CD14-positive monocyte (primary cell): ENCODE measurements around the gene VAV2. TPM values are rescaled to one million over a fixed set of nuclear protein-coding genes. Genes with fewer than 3 reads are reported as not detected.

ENCODE experiments used
- DNase-seq, 3 donors: peaks; one replicate each; pipeline ENCODE4 v3.0.0-alpha.2; 2011 to 2022
- H2AFZ ChIP-seq: 2 replicates; pipeline ENCODE4 v1.6.0; 2012; ENCODE audit warnings: mild to moderate bottlenecking, low read depth, low read length, inconsistent platforms; ENCODE audit not compliant: insufficient read depth, poor library complexity, severe bottlenecking
- H3K27ac ChIP-seq, 2 donors: 1 replicate in 1 of 2; 2 replicates in 1 of 2; pipeline ENCODE4 v1.5.1; 2012 to 2013; ENCODE audit warnings: low read length in 2 of 2, control low read depth in 1 of 2, inconsistent platforms in 1 of 2, low read depth in 1 of 2, mild to moderate bottlenecking in 1 of 2
- H3K27me3 ChIP-seq, 2 donors: one replicate each; pipeline versions ENCODE4 v1.6.0 to v1.6.1; 2011 to 2013; ENCODE audit warnings: low read length in 2 of 2; ENCODE audit not compliant: control insufficient read depth in 2 of 2, insufficient read depth in 2 of 2
- H3K36me3 ChIP-seq, 2 donors: replicated peaks in 1 of 2; 1 replicate in 1 of 2; 2 replicates in 1 of 2; pipeline versions ENCODE4 v1.5.1 to v1.6.1; 2012 to 2013; ENCODE audit warnings: low read length in 2 of 2, control low read depth in 1 of 2, inconsistent platforms in 1 of 2, mild to moderate bottlenecking in 1 of 2; ENCODE audit not compliant: insufficient read depth in 2 of 2, control insufficient read depth in 1 of 2
- H3K4me1 ChIP-seq, 2 donors: 1 replicate in 1 of 2; 2 replicates in 1 of 2; pipeline versions ENCODE4 v1.5.1 to v1.6.1; 2012 to 2013; ENCODE audit warnings: low read length in 2 of 2, control low read depth in 1 of 2, inconsistent platforms in 1 of 2, mild to moderate bottlenecking in 1 of 2, moderate library complexity in 1 of 2; ENCODE audit not compliant: insufficient read depth in 2 of 2, control insufficient read depth in 1 of 2
- H3K4me2 ChIP-seq: replicated peaks from 2 replicates; pipeline ENCODE3; 2012; ENCODE audit warnings: low read length, moderate library complexity, mild to moderate bottlenecking; ENCODE audit not compliant: poor library complexity, severe bottlenecking; ENCODE audit errors: extremely low read depth
- H3K4me3 ChIP-seq, 3 experiments: fragments of 200-600 bp in 1 of 3; sonication (generic) in 1 of 3; replicated peaks in 1 of 3; 1 replicate in 2 of 3; 2 replicates in 1 of 3; pipeline ENCODE4 v1.5.1; 2011 to 2013; ENCODE audit warnings: low read length in 3 of 3, mild to moderate bottlenecking in 3 of 3, control low read depth in 2 of 3, low read depth in 2 of 3, inconsistent platforms in 1 of 3, moderate library complexity in 1 of 3
- H3K79me2 ChIP-seq: 2 replicates; pipeline ENCODE4 v1.6.0; 2012; ENCODE audit warnings: mild to moderate bottlenecking, control low read depth, inconsistent platforms, low read length, moderate library complexity; ENCODE audit not compliant: insufficient read depth
- H3K9ac ChIP-seq: 2 replicates; pipeline ENCODE4 v1.6.0; 2017; ENCODE audit warnings: low read length, mild to moderate bottlenecking; ENCODE audit not compliant: insufficient read depth, poor library complexity, severe bottlenecking
- H3K9me3 ChIP-seq, 2 donors: replicated peaks in 1 of 2; 1 replicate in 1 of 2; 2 replicates in 1 of 2; pipeline versions ENCODE4 v1.5.1 to v1.6.1; 2012 to 2013; ENCODE audit warnings: low read length in 2 of 2, control low read depth in 1 of 2; ENCODE audit not compliant: control insufficient read depth in 1 of 2, insufficient read depth in 1 of 2
- H4K20me1 ChIP-seq: 2 replicates; pipeline ENCODE4 v1.6.0; 2012; ENCODE audit warnings: mild to moderate bottlenecking, low read length, control low read depth, moderate library complexity; ENCODE audit not compliant: insufficient read depth
- H3K27ac Mint-ChIP-seq, 7 donors: one replicate each; pipeline ENCODE4 v1.8.0; 2020; ENCODE audit warnings: mild to moderate bottlenecking in 7 of 7, mixed read lengths in 7 of 7, moderate library complexity in 6 of 7, inconsistent platforms in 2 of 7
- H3K27me3 Mint-ChIP-seq, 3 donors: one replicate each; pipeline ENCODE4 v1.8.0; 2021 to 2022; ENCODE audit warnings: low read depth in 3 of 3, mild to moderate bottlenecking in 3 of 3, mixed read lengths in 3 of 3, moderate library complexity in 3 of 3, inconsistent platforms in 1 of 3
- H3K36me3 Mint-ChIP-seq, 2 donors: one replicate each; pipeline ENCODE4 v1.8.0; 2020; ENCODE audit warnings: mixed read lengths in 2 of 2, inconsistent platforms in 1 of 2, mild to moderate bottlenecking in 1 of 2
- H3K4me1 Mint-ChIP-seq: one replicate; pipeline ENCODE4 v1.8.0; 2020; ENCODE audit warnings: mild to moderate bottlenecking, mixed read lengths
- H3K4me3 Mint-ChIP-seq, 2 donors: one replicate each; pipeline ENCODE4 v1.8.0; 2020; ENCODE audit warnings: mild to moderate bottlenecking in 2 of 2, mixed read lengths in 2 of 2, moderate library complexity in 1 of 2
- H3K9me3 Mint-ChIP-seq, 7 donors: one replicate each; pipeline ENCODE4 v1.8.0; 2020 to 2022; ENCODE audit warnings: mixed read lengths in 7 of 7, mild to moderate bottlenecking in 6 of 7, moderate library complexity in 6 of 7, inconsistent platforms in 2 of 7
- WGBS: methylation state at CpG from one replicate; pipeline ENCODE4 v1.1.5; 2013; ENCODE audit warnings: missing lambda C conversion rate; ENCODE audit not compliant: insufficient coverage; 5-methylcytosine and 5-hydroxymethylcytosine counted together
- intact Hi-C, 2 donors: fragments of 100-400 bp; cut with micrococcal nuclease; formaldehyde crosslinking; loops; one replicate each; pipeline versions ENCODE4 v1.15.0 to v1.15.1; 2023
- polyA plus RNA-seq, 3 donors: library from polyadenylated mRNA; depleted of rRNA in 1 of 3; unstranded in 2 of 3; stranded (reverse) in 1 of 3; fragments of 300-500 nt in 2 of 3; fragments of >200 nt in 1 of 3; fragmentation: Illumina TruSeq in 2 of 3; gene quantifications; 1 replicate in 2 of 3; 2 replicates in 1 of 3; pipeline ENCODE4 v1.2.3, GENCODE V29; 2012 to 2021
- TF ChIP-seq, protein P1 (sequence below): fragments of 200-600 bp; IDR thresholded peaks from one replicate; pipeline ENCODE4 v1.8.0; 2022; ENCODE audit warnings: antibody characterized with exemption, mild to moderate bottlenecking

The VAV2 gene
- polyA plus RNA-seq, 3 donors, result 2.3 to 13.6 (median 2.3) TPM

DNA sequence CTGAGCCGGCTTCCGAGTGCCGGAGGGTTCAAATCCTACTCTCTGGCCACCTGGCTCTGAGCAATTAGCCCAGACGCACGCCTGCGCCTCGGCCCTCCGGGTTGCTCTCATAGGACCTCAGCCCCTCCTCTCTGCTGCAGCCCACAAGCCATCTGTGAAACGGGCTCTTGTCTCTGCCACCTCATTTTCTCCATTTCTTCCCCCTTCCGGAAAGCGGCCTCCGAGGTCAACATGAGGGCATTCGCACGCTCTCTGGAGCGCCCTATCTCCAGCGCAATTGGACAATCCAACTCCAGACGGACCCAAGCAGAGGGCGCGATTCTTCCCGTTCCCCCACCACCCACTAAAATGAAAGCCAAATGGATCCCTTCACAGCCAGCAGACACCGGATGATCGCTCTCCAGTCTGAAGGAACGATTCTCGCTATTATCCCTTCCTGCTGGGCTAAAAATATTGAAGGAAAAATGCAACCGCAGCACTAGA lies 41.5 kb downstream of the VAV2 start:
- Mint-ChIP-seq H3K4me3 (no peak overlapping the region), H3K27ac (no peak overlapping the region), H3K36me3 (peaks cover 11 to 20% of the 10 kb centered on the region in 2 donors), H3K27me3 (peaks cover 0 to under 1% (median 0%) of the 10 kb centered on the region in 3 donors), H3K4me1 (peaks cover 14% of the 10 kb centered on the region), H3K9me3 (peaks cover 0 to 2% (median 0%) of the 10 kb centered on the region in 7 donors)
- H3K4me1 ChIP-seq, result peaks cover 12 to 15% of the 10 kb centered on the region in 2 donors
- H4K20me1 ChIP-seq, result peaks cover 87% of the 10 kb centered on the region
- H3K4me2 ChIP-seq, result no peak overlapping the region
- no peak overlapping the region for H3K4me3 ChIP-seq
- no peak overlapping the region for H3K27ac ChIP-seq
- H2AFZ ChIP-seq, result no peak overlapping the region
- intact Hi-C loops, result no loop called here
- TF ChIP-seq, protein P1, sequence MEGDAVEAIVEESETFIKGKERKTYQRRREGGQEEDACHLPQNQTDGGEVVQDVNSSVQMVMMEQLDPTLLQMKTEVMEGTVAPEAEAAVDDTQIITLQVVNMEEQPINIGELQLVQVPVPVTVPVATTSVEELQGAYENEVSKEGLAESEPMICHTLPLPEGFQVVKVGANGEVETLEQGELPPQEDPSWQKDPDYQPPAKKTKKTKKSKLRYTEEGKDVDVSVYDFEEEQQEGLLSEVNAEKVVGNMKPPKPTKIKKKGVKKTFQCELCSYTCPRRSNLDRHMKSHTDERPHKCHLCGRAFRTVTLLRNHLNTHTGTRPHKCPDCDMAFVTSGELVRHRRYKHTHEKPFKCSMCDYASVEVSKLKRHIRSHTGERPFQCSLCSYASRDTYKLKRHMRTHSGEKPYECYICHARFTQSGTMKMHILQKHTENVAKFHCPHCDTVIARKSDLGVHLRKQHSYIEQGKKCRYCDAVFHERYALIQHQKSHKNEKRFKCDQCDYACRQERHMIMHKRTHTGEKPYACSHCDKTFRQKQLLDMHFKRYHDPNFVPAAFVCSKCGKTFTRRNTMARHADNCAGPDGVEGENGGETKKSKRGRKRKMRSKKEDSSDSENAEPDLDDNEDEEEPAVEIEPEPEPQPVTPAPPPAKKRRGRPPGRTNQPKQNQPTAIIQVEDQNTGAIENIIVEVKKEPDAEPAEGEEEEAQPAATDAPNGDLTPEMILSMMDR, result no peak
- H3K9ac ChIP-seq, result no peak overlapping the region
- no peaks in the 10 kb centered on the region for H3K79me2 ChIP-seq
- 95% methylated on average over 24 of the region's 25 CpGs for WGBS
- DNase-seq, result no peak
- H3K36me3 ChIP-seq, result peaks cover 0 to 5% of the 10 kb centered on the region in 2 donors
- no peaks in the 10 kb centered on the region for H3K27me3 ChIP-seq
- no peaks in the 10 kb centered on the region for H3K9me3 ChIP-seq

DNA sequence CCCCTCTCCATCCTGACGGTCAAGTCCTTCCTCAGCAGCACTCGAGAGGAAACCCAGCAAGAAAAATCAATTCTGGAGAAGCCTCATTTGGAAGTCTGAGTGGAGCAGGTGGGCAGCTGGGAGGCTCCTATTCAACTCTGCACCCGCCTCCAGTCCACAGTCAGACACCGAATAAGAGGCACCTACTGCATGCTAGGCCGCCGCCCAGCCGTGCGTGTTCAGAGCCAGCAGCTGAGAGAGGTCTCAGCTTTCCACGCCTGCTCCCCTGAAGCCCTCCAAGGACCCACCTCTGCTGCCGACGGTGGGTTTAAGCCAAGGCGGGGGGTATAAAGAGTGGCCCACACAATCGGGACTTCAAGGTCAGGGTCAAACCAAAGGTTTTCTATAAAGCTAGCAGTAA lies 41.9 kb downstream of the VAV2 start:
- Histone ChIP-seq H3K4me1 (peaks cover 16 to 19% of the 10 kb centered on the region in 2 donors), H3K4me3 (no peak overlapping the region), H3K4me2 (no peak overlapping the region), H3K27ac (no peak overlapping the region), H3K27me3 (no peaks in the 10 kb centered on the region), H2AFZ (no peak overlapping the region), H3K36me3 (peaks cover 0 to 5% of the 10 kb centered on the region in 2 donors), H3K79me2 (no peaks in the 10 kb centered on the region), H3K9me3 (no peaks in the 10 kb centered on the region), H4K20me1 (peaks cover 92% of the 10 kb centered on the region), H3K9ac (no peak overlapping the region)
- Mint-ChIP-seq H3K9me3 (peaks cover 0 to 2% (median 0%) of the 10 kb centered on the region in 7 donors), H3K4me3 (no peak overlapping the region), H3K36me3 (peaks cover 12 to 22% of the 10 kb centered on the region in 2 donors), H3K27ac (no peak overlapping the region), H3K4me1 (peaks cover 19% of the 10 kb centered on the region), H3K27me3 (no peaks in the 10 kb centered on the region)
- intact Hi-C loops, result no loop called here
- no peak for DNase-seq
- 90% methylated on average over 12 of the region's 13 CpGs for WGBS
- TF ChIP-seq, protein P1, result no peak
